ENCODE measurements around the gene TASOR2.

DNA sequence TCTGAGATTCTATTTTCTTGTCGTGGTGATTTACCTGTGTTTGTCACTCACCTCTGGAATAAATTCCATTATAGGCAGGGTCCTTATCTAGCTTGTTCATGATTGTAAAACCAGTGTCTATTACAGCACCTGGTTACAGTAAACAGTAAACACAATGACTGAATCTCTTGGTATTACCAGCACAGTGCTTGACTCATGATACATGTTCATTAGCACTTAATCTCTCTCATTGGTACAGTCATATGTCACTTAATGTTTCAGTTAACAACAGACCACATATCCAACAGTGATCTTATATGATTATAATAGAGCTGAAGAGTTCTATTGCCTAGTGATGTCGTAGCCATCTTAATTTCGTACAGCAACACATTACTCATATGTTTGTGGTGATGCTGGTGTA, 1.6 kb upstream of the TASOR2 start:
- no peak for TF ChIP-seq POLR2A (IDR thresholded peaks at IDR 0.05; ENCODE audit: low read depth, low read length)
- TF ChIP-seq, protein P1, sequence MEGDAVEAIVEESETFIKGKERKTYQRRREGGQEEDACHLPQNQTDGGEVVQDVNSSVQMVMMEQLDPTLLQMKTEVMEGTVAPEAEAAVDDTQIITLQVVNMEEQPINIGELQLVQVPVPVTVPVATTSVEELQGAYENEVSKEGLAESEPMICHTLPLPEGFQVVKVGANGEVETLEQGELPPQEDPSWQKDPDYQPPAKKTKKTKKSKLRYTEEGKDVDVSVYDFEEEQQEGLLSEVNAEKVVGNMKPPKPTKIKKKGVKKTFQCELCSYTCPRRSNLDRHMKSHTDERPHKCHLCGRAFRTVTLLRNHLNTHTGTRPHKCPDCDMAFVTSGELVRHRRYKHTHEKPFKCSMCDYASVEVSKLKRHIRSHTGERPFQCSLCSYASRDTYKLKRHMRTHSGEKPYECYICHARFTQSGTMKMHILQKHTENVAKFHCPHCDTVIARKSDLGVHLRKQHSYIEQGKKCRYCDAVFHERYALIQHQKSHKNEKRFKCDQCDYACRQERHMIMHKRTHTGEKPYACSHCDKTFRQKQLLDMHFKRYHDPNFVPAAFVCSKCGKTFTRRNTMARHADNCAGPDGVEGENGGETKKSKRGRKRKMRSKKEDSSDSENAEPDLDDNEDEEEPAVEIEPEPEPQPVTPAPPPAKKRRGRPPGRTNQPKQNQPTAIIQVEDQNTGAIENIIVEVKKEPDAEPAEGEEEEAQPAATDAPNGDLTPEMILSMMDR (conservative IDR thresholded peaks at IDR 0.05; ENCODE audit: low read depth, low read length) = no peak
- TF ChIP-seq, protein P2, sequence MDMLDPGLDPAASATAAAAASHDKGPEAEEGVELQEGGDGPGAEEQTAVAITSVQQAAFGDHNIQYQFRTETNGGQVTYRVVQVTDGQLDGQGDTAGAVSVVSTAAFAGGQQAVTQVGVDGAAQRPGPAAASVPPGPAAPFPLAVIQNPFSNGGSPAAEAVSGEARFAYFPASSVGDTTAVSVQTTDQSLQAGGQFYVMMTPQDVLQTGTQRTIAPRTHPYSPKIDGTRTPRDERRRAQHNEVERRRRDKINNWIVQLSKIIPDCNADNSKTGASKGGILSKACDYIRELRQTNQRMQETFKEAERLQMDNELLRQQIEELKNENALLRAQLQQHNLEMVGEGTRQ (IDR thresholded peaks at IDR 0.05; ENCODE audit: low read depth, low read length) = no peak
